Prostate gland (tissue), 2 donors: ENCODE measurements around the gene SF3B3. TPM values are rescaled to one million over a fixed set of nuclear protein-coding genes. Genes with fewer than 3 reads are reported as not detected.

Experiments used
- DNase-seq: peaks from one replicate; pipeline ENCODE4 v3.0.0-alpha.2; 2019; ENCODE audit warnings: low spot score
- H3K27ac ChIP-seq, 2 donors: fragments of 200-600 bp; sonication (generic); 2 replicates each; pipeline ENCODE4 v1.5.1; 2017 to 2019
- H3K27me3 ChIP-seq: fragments of 200-600 bp; sonication (generic); replicated peaks from 2 replicates; pipeline ENCODE4 v1.5.1; 2019; ENCODE audit not compliant: insufficient read depth
- H3K36me3 ChIP-seq, 2 donors: fragments of 200-600 bp; sonication (generic); 1 replicate in 1 of 2; 2 replicates in 1 of 2; pipeline versions ENCODE4 v1.5.1 to v1.8.1; 2017 to 2019
- H3K4me1 ChIP-seq: fragments of 200-600 bp; sonication (generic); replicated peaks from 2 replicates; pipeline ENCODE4 v1.5.1; 2019
- H3K4me3 ChIP-seq, 2 donors: fragments of 200-600 bp; sonication (generic); 2 replicates each; pipeline ENCODE4 v1.5.1; 2017 to 2019
- H3K9me3 ChIP-seq: fragments of 200-600 bp; sonication (generic); 2 replicates; pipeline ENCODE4 v1.5.1; 2017
- POLR2A ChIP-seq: fragments of 450-650 bp; IDR thresholded peaks from one replicate; pipeline ENCODE4 v1.6.1; 2016; ENCODE audit warnings: antibody characterized with exemption, mild to moderate bottlenecking
- POLR2AphosphoS5 ChIP-seq: sonication (generic); formaldehyde crosslinking; IDR thresholded peaks from one replicate; pipeline ENCODE4 v1.6.1; 2017; ENCODE audit warnings: antibody characterized with exemption
- WGBS: methylation state at CpG from one replicate; pipeline ENCODE4 v1.1.5; 2018; 5-methylcytosine and 5-hydroxymethylcytosine counted together
- intact Hi-C: fragments of 100-400 bp; cut with DNase I; formaldehyde crosslinking; loops from one replicate; pipeline ENCODE4 v1.14.2; 2022
- total RNA-seq, 2 donors: library from RNA; depleted of rRNA; stranded (reverse); fragments of >200 nt; gene quantifications; one replicate each; pipeline ENCODE4 v1.1.0, GENCODE V29; 2016
- TF ChIP-seq, protein P1 (sequence below), 4 experiments: fragments of 200-600 bp in 2 of 4; fragments of 450-650 bp in 2 of 4; sonication (generic) in 2 of 4; IDR thresholded peaks; 1 replicate in 3 of 4; 2 replicates in 1 of 4; pipeline ENCODE4 v1.5.1; 2016 to 2019; ENCODE audit warnings: antibody characterized with exemption in 4 of 4, mild to moderate bottlenecking in 2 of 4, moderate library complexity in 2 of 4

SF3B3 gene
- total RNA-seq, 2 donors from 2014 or later: 98.4 to 138 TPM

DNA sequence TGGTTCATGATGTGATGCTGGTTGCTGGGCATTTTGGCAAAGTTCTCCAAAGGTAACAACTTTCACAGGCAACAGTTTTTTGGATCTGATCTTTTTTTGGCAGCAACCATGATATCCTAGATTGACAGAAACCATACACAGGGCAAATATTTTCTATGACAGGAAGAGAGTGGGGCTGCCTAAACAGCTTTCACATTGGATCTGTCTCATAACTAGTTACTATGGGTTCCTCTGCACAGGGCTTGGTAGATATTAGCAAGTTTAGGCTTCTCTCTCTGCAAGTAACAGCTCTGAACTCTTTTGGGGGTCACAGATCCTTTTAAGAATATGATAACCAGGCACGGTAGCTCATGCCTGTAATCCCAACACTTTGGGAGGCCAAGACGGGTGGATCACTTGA, 28.8 kb upstream of the SF3B3 start:
- no peaks in the 10 kb centered on the region for H3K27me3 ChIP-seq
- peaks cover 7 to 11% of the 10 kb centered on the region in 2 donors for H3K36me3 ChIP-seq
- no peak overlapping the region for H3K27ac ChIP-seq
- 95% methylated on average over 2 of the region's 2 CpGs for whole genome bisulfite sequencing
- intact Hi-C loops: no loop called here
- DNase-seq: no peak
- TF ChIP-seq, protein P1, sequence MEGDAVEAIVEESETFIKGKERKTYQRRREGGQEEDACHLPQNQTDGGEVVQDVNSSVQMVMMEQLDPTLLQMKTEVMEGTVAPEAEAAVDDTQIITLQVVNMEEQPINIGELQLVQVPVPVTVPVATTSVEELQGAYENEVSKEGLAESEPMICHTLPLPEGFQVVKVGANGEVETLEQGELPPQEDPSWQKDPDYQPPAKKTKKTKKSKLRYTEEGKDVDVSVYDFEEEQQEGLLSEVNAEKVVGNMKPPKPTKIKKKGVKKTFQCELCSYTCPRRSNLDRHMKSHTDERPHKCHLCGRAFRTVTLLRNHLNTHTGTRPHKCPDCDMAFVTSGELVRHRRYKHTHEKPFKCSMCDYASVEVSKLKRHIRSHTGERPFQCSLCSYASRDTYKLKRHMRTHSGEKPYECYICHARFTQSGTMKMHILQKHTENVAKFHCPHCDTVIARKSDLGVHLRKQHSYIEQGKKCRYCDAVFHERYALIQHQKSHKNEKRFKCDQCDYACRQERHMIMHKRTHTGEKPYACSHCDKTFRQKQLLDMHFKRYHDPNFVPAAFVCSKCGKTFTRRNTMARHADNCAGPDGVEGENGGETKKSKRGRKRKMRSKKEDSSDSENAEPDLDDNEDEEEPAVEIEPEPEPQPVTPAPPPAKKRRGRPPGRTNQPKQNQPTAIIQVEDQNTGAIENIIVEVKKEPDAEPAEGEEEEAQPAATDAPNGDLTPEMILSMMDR (IDR thresholded peaks at IDR 0.05): no peak
- TF ChIP-seq POLR2AphosphoS5 (no peak), POLR2A (no peak)
- no peaks in the 10 kb centered on the region for H3K4me1 ChIP-seq
- H3K4me3 ChIP-seq: no peak overlapping the region
- no peaks in the 10 kb centered on the region for H3K9me3 ChIP-seq

DNA sequence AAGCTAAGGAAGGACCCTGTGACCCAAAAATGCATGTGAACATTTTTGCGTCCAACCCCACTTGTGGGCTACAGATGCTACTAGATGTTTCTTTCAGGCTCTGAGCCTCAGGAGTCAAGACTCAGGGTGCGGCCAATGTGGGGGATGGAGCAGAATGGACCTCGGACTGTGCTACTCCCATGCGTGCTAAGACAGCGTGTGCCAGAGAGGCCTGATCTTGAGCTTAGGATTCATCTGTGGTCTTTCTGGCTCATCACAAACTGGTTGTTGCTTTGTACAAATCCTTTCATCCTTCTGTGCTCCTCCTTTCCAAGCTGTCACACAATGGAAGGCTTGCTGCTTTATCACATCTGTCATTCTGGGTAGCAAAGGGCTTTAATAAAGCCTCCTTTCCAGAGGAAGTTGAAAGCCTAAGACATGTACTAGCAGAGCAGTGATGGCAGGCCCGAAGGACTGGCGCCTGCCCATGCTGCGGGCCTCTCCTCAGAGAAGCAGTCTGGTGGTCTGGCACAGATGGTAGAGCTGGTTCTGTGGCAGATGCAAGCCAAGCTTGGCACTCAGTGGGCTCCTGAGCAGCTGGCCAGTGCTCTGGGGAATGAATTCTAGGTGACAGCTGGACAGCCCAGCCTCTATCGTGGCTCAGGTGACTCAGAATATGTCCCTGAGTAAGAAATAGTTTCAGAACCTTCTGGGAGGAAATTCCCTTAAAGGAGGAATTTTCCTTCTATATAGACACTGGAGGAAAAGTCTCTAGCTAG, 28.0 kb upstream of the SF3B3 start:
- H3K36me3 ChIP-seq: peaks cover 7 to 11% of the 10 kb centered on the region in 2 donors
- no peak for TF ChIP-seq POLR2A
- TF ChIP-seq, protein P1 (IDR thresholded peaks at IDR 0.05): no peak
- no peak for TF ChIP-seq POLR2AphosphoS5
- H3K9me3 ChIP-seq: no peaks in the 10 kb centered on the region
- no peak overlapping the region for H3K4me3 ChIP-seq
- WGBS: 94% methylated on average over 9 of the region's 9 CpGs
- H3K27ac ChIP-seq: no peak overlapping the region
- intact Hi-C loops: no loop called here
- no peaks in the 10 kb centered on the region for H3K4me1 ChIP-seq
- no peaks in the 10 kb centered on the region for H3K27me3 ChIP-seq
- no peak for DNase-seq

DNA sequence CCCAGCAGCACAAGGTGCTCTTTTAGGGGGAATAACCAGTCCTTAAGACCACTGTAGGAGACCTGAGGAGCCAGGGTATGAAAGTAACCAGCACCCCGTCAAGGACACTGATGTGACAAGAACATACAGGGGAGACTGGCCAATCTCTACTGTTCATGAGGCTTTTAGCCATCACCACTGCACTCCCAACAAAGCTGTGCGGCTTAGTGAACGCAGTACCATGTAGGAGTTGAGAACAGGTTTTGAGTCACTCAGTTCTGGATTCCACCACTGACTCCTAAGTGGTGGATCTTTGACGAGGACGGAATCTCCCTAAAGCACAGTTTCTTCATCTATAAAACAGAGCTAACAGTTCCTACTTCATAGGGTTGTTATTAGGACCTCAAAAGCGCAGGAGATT, 27.1 kb upstream of the SF3B3 start:
- H3K27ac ChIP-seq: no peak overlapping the region
- DNase-seq: no peak
- H3K4me3 ChIP-seq: no peak overlapping the region
- intact Hi-C loops: no loop called here
- peaks cover 7 to 11% of the 10 kb centered on the region in 2 donors for H3K36me3 ChIP-seq
- H3K4me1 ChIP-seq: no peaks in the 10 kb centered on the region
- H3K27me3 ChIP-seq: no peaks in the 10 kb centered on the region
- TF ChIP-seq, protein P1 (IDR thresholded peaks at IDR 0.05): no peak
- no peak for TF ChIP-seq POLR2A
- no peak for TF ChIP-seq POLR2AphosphoS5
- no peaks in the 10 kb centered on the region for H3K9me3 ChIP-seq
- 96% methylated on average over 6 of the region's 6 CpGs for WGBS

DNA sequence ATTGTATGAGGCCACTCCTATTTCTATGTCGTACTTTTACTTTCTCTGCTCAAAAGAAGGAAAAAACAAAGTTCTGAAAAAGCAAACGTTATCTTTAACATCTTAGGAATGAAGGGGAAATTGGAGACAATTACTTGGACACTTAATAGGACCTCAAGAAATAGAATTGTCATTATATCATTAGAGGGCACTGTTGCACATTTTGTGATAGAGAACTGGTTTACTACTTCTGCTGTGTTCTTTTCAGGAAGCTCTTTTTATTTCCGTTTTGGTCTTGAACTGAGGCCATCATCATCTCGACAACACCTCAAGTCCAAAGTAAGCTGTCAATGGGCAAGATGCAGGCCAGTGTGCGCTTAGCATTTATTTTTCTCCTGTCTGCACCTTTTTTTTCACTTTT, 14.9 kb upstream of the SF3B3 start:
- TF ChIP-seq, protein P1 (IDR thresholded peaks at IDR 0.05): no peak
- no peak for TF ChIP-seq POLR2A
- no peak for TF ChIP-seq POLR2AphosphoS5
- intact Hi-C loops: no loop called here
- WGBS: 65% methylated on average over 5 of the region's 5 CpGs

DNA sequence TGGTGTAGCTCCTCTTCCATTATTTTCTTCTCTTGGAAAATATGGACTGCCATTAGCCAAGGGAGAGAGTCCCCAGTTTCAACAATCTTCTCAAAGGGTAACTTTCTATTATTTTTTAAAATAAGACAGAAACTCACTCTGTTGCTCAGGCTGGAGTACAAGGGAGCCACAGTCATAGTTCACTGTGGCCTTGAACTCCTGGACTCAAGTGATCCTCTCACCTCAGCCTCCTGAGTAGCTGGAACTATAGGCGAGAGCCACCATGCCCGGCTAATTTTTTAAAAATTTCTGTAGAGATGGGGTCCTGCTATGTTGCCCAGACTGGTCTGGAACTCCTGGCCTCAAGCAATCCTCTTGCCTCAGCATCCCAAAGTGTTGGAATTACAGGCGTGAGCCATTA, 13.4 kb upstream of the SF3B3 start:
- no peak overlapping the region for H3K27ac ChIP-seq
- no peak for DNase-seq
- no peaks in the 10 kb centered on the region for H3K9me3 ChIP-seq
- TF ChIP-seq, protein P1 (IDR thresholded peaks at IDR 0.05): no peak
- no peak for TF ChIP-seq POLR2AphosphoS5
- TF ChIP-seq POLR2A: no peak
- no peak overlapping the region for H3K4me3 ChIP-seq
- H3K27me3 ChIP-seq: no peaks in the 10 kb centered on the region
- intact Hi-C loops: no loop called here
- peaks cover 5 to 8% of the 10 kb centered on the region in 2 donors for H3K36me3 ChIP-seq
- whole genome bisulfite sequencing: 100% methylated on average over 3 of the region's 3 CpGs
- H3K4me1 ChIP-seq: no peaks in the 10 kb centered on the region

More for the DNA sequence above, 14.9 kb upstream of the SF3B3 start:
- peaks cover 0 to 6% of the 10 kb centered on the region in 2 donors for H3K36me3 ChIP-seq
- no peaks in the 10 kb centered on the region for H3K27me3 ChIP-seq
- no peak overlapping the region for H3K27ac ChIP-seq
- no peaks in the 10 kb centered on the region for H3K9me3 ChIP-seq
- no peaks in the 10 kb centered on the region for H3K4me1 ChIP-seq
- H3K4me3 ChIP-seq: no peak overlapping the region
- no peak for DNase-seq
